ENCODE measurements around the gene MAFB. TPM values are rescaled to one million over a fixed set of nuclear protein-coding genes. Genes with fewer than 3 reads are reported as not detected.

Gene MAFB
- polyA plus RNA-seq, 1 donor (not counting 4 experiments of a cell fraction or from before 2014, with no cell fraction given) = 1.7 TPM

GRCh38 chr20:40666336-40666735, 22.7 kb downstream of the MAFB start:
- Histone ChIP-seq H2AFZ (ENCODE audit: control insufficient read depth, low read length) (no peak overlapping the region), H3K27ac (ENCODE audit: control insufficient read depth, insufficient read depth, low read length) (no peak overlapping the region), H4K20me1 (ENCODE audit: control insufficient read depth, extremely low read depth, insufficient read depth, low read length) (no peaks in the 10 kb centered on the region), H3K36me3 (ENCODE audit: control insufficient read depth in 2 of 2, extremely low read depth in 1 of 2, insufficient read depth in 2 of 2, low read length in 2 of 2) (no peaks in the 10 kb centered on the region), H3K79me2 (ENCODE audit: control insufficient read depth, insufficient read depth, low read length) (no peaks in the 10 kb centered on the region), H3K9ac (ENCODE audit: control insufficient read depth, extremely low read depth, insufficient read depth, low read length) (no peak overlapping the region), H3K27me3 (ENCODE audit: control insufficient read depth, extremely low read depth, insufficient read depth, low read length) (peaks cover 4% of the 10 kb centered on the region), H3K4me2 (ENCODE audit: control insufficient read depth, extremely low read depth, insufficient read depth, low read depth, low read length) (no peak overlapping the region), H3K9me1 (ENCODE audit: control insufficient read depth, extremely low read depth, insufficient read depth, low read length) (no peaks in the 10 kb centered on the region), H3K9me3 (ENCODE audit: control insufficient read depth, low read depth, low read length) (no peaks in the 10 kb centered on the region), H3K4me1 (ENCODE audit: control insufficient read depth, extremely low read depth, insufficient read depth, low read length) (peaks cover 5% of the 10 kb centered on the region), H3K4me3 (ENCODE audit: control insufficient read depth in 2 of 3, extremely low read depth in 1 of 3, insufficient read depth in 2 of 3, low read depth in 1 of 3, low read length in 3 of 3) (no peak overlapping the region)
- TF ChIP-seq EZH2 (IDR thresholded peaks at IDR 0.05; ENCODE audit: low read length) (no peak), CTCF (optimal IDR thresholded peaks at IDR 0.05 in 1 of 3, IDR thresholded peaks at IDR 0.05 in 1 of 3, conservative IDR thresholded peaks at IDR 0.05 in 1 of 3; ENCODE audit: extremely low read depth in 1 of 3, insufficient read depth in 2 of 3, low read length in 3 of 3) (no peak)
- no peak for DNase-seq (ENCODE audit: low read depth, low spot score)
- dilution Hi-C loops (cut with MboI; ENCODE audit: extremely low pct_ligation_motif_present, low sequenced_read_pairs) = loop anchor here (25.0 kb wide), 1 partner anchor 179 kb away; no protein-coding TSS in a partner anchor
- no peak for FAIRE-seq

DNA sequence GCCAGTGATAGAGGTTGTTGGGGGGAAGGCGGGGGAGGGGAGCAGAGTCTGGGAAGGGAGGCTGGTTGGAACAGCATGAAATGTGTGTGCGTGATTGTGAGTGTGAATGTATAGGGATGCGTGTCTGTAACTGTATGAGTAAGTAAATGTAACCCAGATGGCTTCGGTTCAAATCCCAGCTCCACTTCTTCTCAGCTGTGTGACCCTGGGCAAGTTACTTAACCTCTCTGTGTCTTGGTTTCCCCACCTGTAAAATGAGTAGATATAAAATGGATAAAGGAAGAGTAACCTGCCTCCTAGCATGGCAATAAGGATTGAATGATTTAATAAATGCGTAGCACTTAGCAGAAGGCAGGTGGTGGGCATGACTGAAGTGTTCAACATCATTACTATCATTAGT, 24.1 kb downstream of the MAFB start:
- Histone ChIP-seq H3K4me3 (ENCODE audit: control insufficient read depth in 2 of 3, extremely low read depth in 1 of 3, insufficient read depth in 2 of 3, low read depth in 1 of 3, low read length in 3 of 3) (no peak overlapping the region), H2AFZ (ENCODE audit: control insufficient read depth, low read length) (no peak overlapping the region), H3K4me2 (ENCODE audit: control insufficient read depth, extremely low read depth, insufficient read depth, low read depth, low read length) (no peak overlapping the region), H3K9ac (ENCODE audit: control insufficient read depth, extremely low read depth, insufficient read depth, low read length) (no peak overlapping the region), H4K20me1 (ENCODE audit: control insufficient read depth, extremely low read depth, insufficient read depth, low read length) (no peaks in the 10 kb centered on the region), H3K27ac (ENCODE audit: control insufficient read depth, insufficient read depth, low read length) (no peak overlapping the region), H3K36me3 (ENCODE audit: control insufficient read depth in 2 of 2, extremely low read depth in 1 of 2, insufficient read depth in 2 of 2, low read length in 2 of 2) (no peaks in the 10 kb centered on the region), H3K9me1 (ENCODE audit: control insufficient read depth, extremely low read depth, insufficient read depth, low read length) (no peaks in the 10 kb centered on the region), H3K9me3 (ENCODE audit: control insufficient read depth, low read depth, low read length) (no peaks in the 10 kb centered on the region), H3K4me1 (ENCODE audit: control insufficient read depth, extremely low read depth, insufficient read depth, low read length) (peaks cover 5% of the 10 kb centered on the region), H3K27me3 (ENCODE audit: control insufficient read depth, extremely low read depth, insufficient read depth, low read length) (peaks cover 4% of the 10 kb centered on the region), H3K79me2 (ENCODE audit: control insufficient read depth, insufficient read depth, low read length) (no peaks in the 10 kb centered on the region)
- dilution Hi-C loops (cut with MboI; ENCODE audit: extremely low pct_ligation_motif_present, low sequenced_read_pairs) = loop anchor here (25.0 kb wide), 1 partner anchor 178 kb away; no protein-coding TSS in a partner anchor
- DNase-seq (ENCODE audit: low read depth, low spot score) (no peak), FAIRE-seq (no peak)
- no peak for TF ChIP-seq CTCF (optimal IDR thresholded peaks at IDR 0.05 in 1 of 3, IDR thresholded peaks at IDR 0.05 in 1 of 3, conservative IDR thresholded peaks at IDR 0.05 in 1 of 3; ENCODE audit: extremely low read depth in 1 of 3, insufficient read depth in 2 of 3, low read length in 3 of 3)
- TF ChIP-seq EZH2 (IDR thresholded peaks at IDR 0.05; ENCODE audit: low read length) = no peak
